Activated CD4-positive, alpha-beta T cell treated with anti-CD3 and anti-CD28 coated beads, Interleukin-2, amount 50 U/mL, for 48 hours (primary cell): ENCODE data around the gene PDE3A.

Experiments
- DNase-seq, 2 experiments: peaks; one replicate each; pipeline ENCODE4 v3.0.0-alpha.2; 2020

The PDE3A gene

GRCh38 chr12:20627001-20627588 lies 258.8 kb downstream of the PDE3A start:
- no peak for DNase-seq

GRCh38 chr12:20628226-20628787 lies 260.0 kb downstream of the PDE3A start:
- DNase-seq = no peak

- no peak for DNase-seq
Observed at GRCh38 chr12:20628999-20629398, 260.7 kb downstream of the PDE3A start.

GRCh38 chr12:20629414-20630156 lies 261.2 kb downstream of the PDE3A start:
- no peak for DNase-seq

- no peak for DNase-seq
Observed at GRCh38 chr12:20631711-20632110, 263.4 kb downstream of the PDE3A start.

GRCh38 chr12:20641106-20641505 lies 272.8 kb downstream of the PDE3A start:
- DNase-seq = no peak

GRCh38 chr12:20643822-20644221 lies 275.5 kb downstream of the PDE3A start:
- DNase-seq = no peak

- no peak for DNase-seq
Observed at GRCh38 chr12:20646239-20646827, 278.0 kb downstream of the PDE3A start.

GRCh38 chr12:20653871-20654270 lies 285.5 kb downstream of the PDE3A start:
- no peak for DNase-seq

- no peak for DNase-seq
Observed at GRCh38 chr12:20656600-20656999, 288.3 kb downstream of the PDE3A start.

GRCh38 chr12:20657496-20657895 lies 289.2 kb downstream of the PDE3A start:
- no peak for DNase-seq

- no peak for DNase-seq
Observed at GRCh38 chr12:20681334-20681733, 313.0 kb downstream of the PDE3A start.

- DNase-seq = no peak
Observed at GRCh38 chr12:20695232-20695631, 326.9 kb downstream of the PDE3A start, which contains the start of gene SLCO1C1. Gene SLCO1C1 (plus strand): TSS chr12:20695332. CDS start chr12:20699577, 4,245 bp downstream.

GRCh38 chr12:20696181-20696905 lies 328.0 kb downstream of the PDE3A start:
- DNase-seq = no peak

- no peak for DNase-seq
Observed at GRCh38 chr12:20701106-20701505, 332.8 kb downstream of the PDE3A start.

- DNase-seq = no peak
Observed at GRCh38 chr12:20704860-20705259, 336.5 kb downstream of the PDE3A start.

GRCh38 chr12:20711846-20712245 lies 343.5 kb downstream of the PDE3A start:
- no peak for DNase-seq

GRCh38 chr12:20716037-20716436 lies 347.7 kb downstream of the PDE3A start:
- DNase-seq = no peak

GRCh38 chr12:20716985-20717384 lies 348.6 kb downstream of the PDE3A start:
- DNase-seq = no peak

- DNase-seq = no peak
Observed at GRCh38 chr12:20718294-20718693, 350.0 kb downstream of the PDE3A start.

GRCh38 chr12:20722142-20722541 lies 353.8 kb downstream of the PDE3A start:
- DNase-seq = no peak

- no peak for DNase-seq
Observed at GRCh38 chr12:20731274-20731673, 362.9 kb downstream of the PDE3A start.
